ENCODE measurements around the gene RTTN. TPM values are rescaled to one million over a fixed set of nuclear protein-coding genes. Genes with fewer than 3 reads are reported as not detected.

RTTN gene
- polyA plus RNA-seq, 3 donors: 0.22 to 2.7 (median 0.25) TPM

DNA sequence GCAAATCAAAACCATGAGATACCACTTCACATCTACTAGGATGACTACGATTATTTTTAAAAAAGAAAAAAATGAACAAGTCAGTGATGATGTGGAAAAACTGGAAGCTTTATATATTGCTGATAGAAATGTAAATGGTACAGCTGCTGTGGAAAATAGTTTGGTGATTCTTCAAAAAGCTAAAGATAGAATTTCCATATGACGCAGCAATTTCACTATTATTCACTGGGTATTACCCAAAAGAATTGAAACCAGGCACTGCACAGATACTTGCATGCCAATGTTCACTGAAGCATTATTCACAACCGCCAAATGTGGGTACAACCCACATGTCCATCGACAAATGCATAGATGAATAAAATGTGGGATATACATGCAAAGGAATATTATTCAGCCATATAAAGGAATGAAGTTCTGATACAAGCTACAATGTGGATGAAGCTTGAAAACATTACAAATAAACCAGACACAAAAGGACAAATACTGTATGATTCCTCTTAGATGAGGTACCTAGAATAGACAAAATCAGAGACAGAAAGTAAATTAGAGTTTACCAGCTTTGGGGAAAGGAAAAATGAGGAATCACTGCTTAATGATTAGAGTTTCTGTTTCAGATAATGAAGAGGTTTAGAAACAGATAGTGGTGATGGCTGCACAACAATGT, 11.1 kb downstream of the RTTN start:
- no peak overlapping the region for H3K27ac ChIP-seq (ENCODE audit: low read depth in 1 of 2, low read length in 2 of 2)
- H3K4me2 ChIP-seq (replicated peaks; ENCODE audit: extremely low read depth, low read length, poor library complexity, severe bottlenecking): no peak overlapping the region
- H3K9ac ChIP-seq (ENCODE audit: insufficient read depth, low read length, poor library complexity, severe bottlenecking): no peak overlapping the region
- H3K9me3 ChIP-seq (replicated peaks in 1 of 2; ENCODE audit: control insufficient read depth in 1 of 2, insufficient read depth in 1 of 2, low read length in 2 of 2): no peaks in the 10 kb centered on the region
- no peak overlapping the region for H3K4me3 ChIP-seq (replicated peaks in 1 of 3; ENCODE audit: low read depth in 2 of 3, low read length in 3 of 3)
- intact Hi-C loops (cut with micrococcal nuclease): no loop called here
- Mint-ChIP-seq H3K4me3 (no peak overlapping the region), H3K27me3 (ENCODE audit: low read depth in 3 of 3) (peaks cover 0 to 1% (median 0%) of the 10 kb centered on the region in 3 donors), H3K36me3 (peaks cover 51 to 58% of the 10 kb centered on the region in 2 donors), H3K4me1 (no peaks in the 10 kb centered on the region), H3K9me3 (no peaks in the 10 kb centered on the region), H3K27ac (no peak overlapping the region)
- no peak overlapping the region for H2AFZ ChIP-seq (ENCODE audit: insufficient read depth, low read depth, low read length, poor library complexity, severe bottlenecking)
- H3K79me2 ChIP-seq (ENCODE audit: insufficient read depth, low read length): no peaks in the 10 kb centered on the region
- WGBS (ENCODE audit: insufficient coverage): no CpG with 5 or more reads among the region's 4 CpGs
- peaks cover 21 to 84% of the 10 kb centered on the region in 2 donors for H3K36me3 ChIP-seq (replicated peaks in 1 of 2; ENCODE audit: control insufficient read depth in 1 of 2, insufficient read depth in 2 of 2, low read length in 2 of 2)
- DNase-seq: no peak
- H3K4me1 ChIP-seq (ENCODE audit: control insufficient read depth in 1 of 2, insufficient read depth in 2 of 2, low read length in 2 of 2): no peaks in the 10 kb centered on the region
- H3K27me3 ChIP-seq (ENCODE audit: control insufficient read depth in 2 of 2, insufficient read depth in 2 of 2, low read length in 2 of 2): no peaks in the 10 kb centered on the region
- H4K20me1 ChIP-seq (ENCODE audit: insufficient read depth, low read length): no peaks in the 10 kb centered on the region
- TF ChIP-seq, protein P1, sequence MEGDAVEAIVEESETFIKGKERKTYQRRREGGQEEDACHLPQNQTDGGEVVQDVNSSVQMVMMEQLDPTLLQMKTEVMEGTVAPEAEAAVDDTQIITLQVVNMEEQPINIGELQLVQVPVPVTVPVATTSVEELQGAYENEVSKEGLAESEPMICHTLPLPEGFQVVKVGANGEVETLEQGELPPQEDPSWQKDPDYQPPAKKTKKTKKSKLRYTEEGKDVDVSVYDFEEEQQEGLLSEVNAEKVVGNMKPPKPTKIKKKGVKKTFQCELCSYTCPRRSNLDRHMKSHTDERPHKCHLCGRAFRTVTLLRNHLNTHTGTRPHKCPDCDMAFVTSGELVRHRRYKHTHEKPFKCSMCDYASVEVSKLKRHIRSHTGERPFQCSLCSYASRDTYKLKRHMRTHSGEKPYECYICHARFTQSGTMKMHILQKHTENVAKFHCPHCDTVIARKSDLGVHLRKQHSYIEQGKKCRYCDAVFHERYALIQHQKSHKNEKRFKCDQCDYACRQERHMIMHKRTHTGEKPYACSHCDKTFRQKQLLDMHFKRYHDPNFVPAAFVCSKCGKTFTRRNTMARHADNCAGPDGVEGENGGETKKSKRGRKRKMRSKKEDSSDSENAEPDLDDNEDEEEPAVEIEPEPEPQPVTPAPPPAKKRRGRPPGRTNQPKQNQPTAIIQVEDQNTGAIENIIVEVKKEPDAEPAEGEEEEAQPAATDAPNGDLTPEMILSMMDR (IDR thresholded peaks at IDR 0.05): no peak

DNA sequence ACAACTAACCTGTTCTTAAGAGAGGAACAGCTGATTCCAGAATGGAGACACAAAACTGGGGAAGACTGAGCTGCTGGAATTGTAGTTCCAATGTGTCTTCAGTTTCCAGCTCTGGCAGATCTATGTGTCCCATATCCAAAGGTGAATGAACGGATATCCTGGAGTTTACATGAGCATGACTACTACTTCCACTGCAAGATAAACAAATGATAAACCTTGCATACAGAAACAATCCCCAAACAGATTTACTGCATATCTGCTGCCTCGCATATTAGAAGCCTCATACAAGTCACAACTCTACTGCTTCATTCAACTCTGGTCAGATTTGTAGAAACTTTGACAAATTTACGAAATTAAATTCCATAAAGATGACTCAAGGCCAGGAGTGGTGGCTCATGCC, 15.0 kb downstream of the RTTN start:
- Histone ChIP-seq H3K9me3 (replicated peaks in 1 of 2; ENCODE audit: control insufficient read depth in 1 of 2, insufficient read depth in 1 of 2, low read length in 2 of 2) (no peaks in the 10 kb centered on the region), H3K27ac (ENCODE audit: low read depth in 1 of 2, low read length in 2 of 2) (no peak overlapping the region), H3K79me2 (ENCODE audit: insufficient read depth, low read length) (no peaks in the 10 kb centered on the region), H3K4me3 (replicated peaks in 1 of 3; ENCODE audit: low read depth in 2 of 3, low read length in 3 of 3) (no peak overlapping the region), H3K4me1 (ENCODE audit: control insufficient read depth in 1 of 2, insufficient read depth in 2 of 2, low read length in 2 of 2) (no peaks in the 10 kb centered on the region), H3K36me3 (replicated peaks in 1 of 2; ENCODE audit: control insufficient read depth in 1 of 2, insufficient read depth in 2 of 2, low read length in 2 of 2) (peaks cover 21 to 87% of the 10 kb centered on the region in 2 donors), H3K27me3 (ENCODE audit: control insufficient read depth in 2 of 2, insufficient read depth in 2 of 2, low read length in 2 of 2) (no peaks in the 10 kb centered on the region), H4K20me1 (ENCODE audit: insufficient read depth, low read length) (no peaks in the 10 kb centered on the region), H3K9ac (ENCODE audit: insufficient read depth, low read length, poor library complexity, severe bottlenecking) (no peak overlapping the region), H3K4me2 (replicated peaks; ENCODE audit: extremely low read depth, low read length, poor library complexity, severe bottlenecking) (no peak overlapping the region), H2AFZ (ENCODE audit: insufficient read depth, low read depth, low read length, poor library complexity, severe bottlenecking) (no peak overlapping the region)
- Mint-ChIP-seq H3K4me3 (no peak overlapping the region), H3K36me3 (peaks cover 61 to 71% of the 10 kb centered on the region in 2 donors), H3K9me3 (no peaks in the 10 kb centered on the region), H3K27ac (no peak overlapping the region), H3K4me1 (no peaks in the 10 kb centered on the region), H3K27me3 (ENCODE audit: low read depth in 3 of 3) (peaks cover 0 to 1% (median 0%) of the 10 kb centered on the region in 3 donors)
- TF ChIP-seq, protein P1 (IDR thresholded peaks at IDR 0.05): no peak
- 100% methylated on average over 1 of the region's 3 CpGs for WGBS (ENCODE audit: insufficient coverage)
- intact Hi-C loops (cut with micrococcal nuclease): no loop called here
- no peak for DNase-seq

Data from CD14-positive monocyte (primary cell).